ENCODE data around the gene FMN1. TPM values are rescaled to one million over a fixed set of nuclear protein-coding genes. Genes with fewer than 3 reads are reported as not detected.

FMN1 gene
- polyA plus RNA-seq, 1 donor from 2014 or later = 0.40 TPM

GRCh38 chr15:33201491-33202231 lies 7.1 kb upstream of the FMN1 start:
- Histone ChIP-seq H2AFZ (ENCODE audit: low read depth, low read length) (no peak overlapping the region), H3K4me3 (ENCODE audit: low read length) (no peak overlapping the region), H3K4me2 (ENCODE audit: low read length) (no peak overlapping the region), H3K9ac (ENCODE audit: low read length) (peak overlapping the region; percentile 24), H3K9me3 (ENCODE audit: low read length) (no peaks in the 10 kb centered on the region), H3F3A (ENCODE audit: insufficient read depth, low read length, poor library complexity, severe bottlenecking) (no peaks in the 10 kb centered on the region), H4K20me1 (ENCODE audit: insufficient read depth) (no peaks in the 10 kb centered on the region), H3K9me2 (ENCODE audit: insufficient read depth, low read length) (no peaks in the 10 kb centered on the region), H3K27ac (ENCODE audit: low read length) (peak overlapping the region; percentile 19), H3K36me3 (ENCODE audit: insufficient read depth, low read length) (no peaks in the 10 kb centered on the region), H3K79me2 (replicated peaks; ENCODE audit: insufficient read depth, low read length) (no peaks in the 10 kb centered on the region), H3K27me3 (ENCODE audit: insufficient read depth, low read depth, low read length) (no peaks in the 10 kb centered on the region)
- TF ChIP-seq MXI1 (conservative IDR thresholded peaks at IDR 0.05; ENCODE audit: poor library complexity, severe bottlenecking) (no peak), EZH2 (IDR thresholded peaks at IDR 0.05; ENCODE audit: borderline replicate concordance, insufficient read depth, low read length, poor library complexity, severe bottlenecking) (no peak), RAD21 (conservative IDR thresholded peaks at IDR 0.05) (no peak), EP300 (conservative IDR thresholded peaks at IDR 0.05; ENCODE audit: poor library complexity, severe bottlenecking) (no peak), TAF1 (IDR thresholded peaks at IDR 0.05; ENCODE audit: low read depth) (no peak), POLR2AphosphoS5 (IDR thresholded peaks at IDR 0.05) (no peak), SMC3 (conservative IDR thresholded peaks at IDR 0.05; ENCODE audit: poor library complexity) (no peak), CTCF (IDR thresholded peaks at IDR 0.05; ENCODE audit: poor library complexity, severe bottlenecking) (no peak), REST (IDR thresholded peaks at IDR 0.05; ENCODE audit: borderline replicate concordance) (no peak)

- H3K27me3 ChIP-seq (ENCODE audit: insufficient read depth, low read depth, low read length) = no peaks in the 10 kb centered on the region
- H2AFZ ChIP-seq (ENCODE audit: low read depth, low read length) = no peak overlapping the region
- no peaks in the 10 kb centered on the region for H3K79me2 ChIP-seq (replicated peaks; ENCODE audit: insufficient read depth, low read length)
- no peak overlapping the region for H3K4me3 ChIP-seq (ENCODE audit: low read length)
- H3K9ac ChIP-seq (ENCODE audit: low read length) = no peak overlapping the region
- no peaks in the 10 kb centered on the region for H4K20me1 ChIP-seq (ENCODE audit: insufficient read depth)
- H3K4me2 ChIP-seq (ENCODE audit: low read length) = no peak overlapping the region
- H3K27ac ChIP-seq (ENCODE audit: low read length) = no peak overlapping the region
- H3K9me2 ChIP-seq (ENCODE audit: insufficient read depth, low read length) = no peaks in the 10 kb centered on the region
- no peaks in the 10 kb centered on the region for H3K36me3 ChIP-seq (ENCODE audit: insufficient read depth, low read length)
- TF ChIP-seq EP300 (conservative IDR thresholded peaks at IDR 0.05; ENCODE audit: poor library complexity, severe bottlenecking) (no peak), POLR2AphosphoS5 (IDR thresholded peaks at IDR 0.05) (no peak), TAF1 (IDR thresholded peaks at IDR 0.05; ENCODE audit: low read depth) (no peak), RAD21 (conservative IDR thresholded peaks at IDR 0.05) (no peak), CTCF (IDR thresholded peaks at IDR 0.05; ENCODE audit: poor library complexity, severe bottlenecking) (no peak), SMC3 (conservative IDR thresholded peaks at IDR 0.05; ENCODE audit: poor library complexity) (no peak), EZH2 (IDR thresholded peaks at IDR 0.05; ENCODE audit: borderline replicate concordance, insufficient read depth, low read length, poor library complexity, severe bottlenecking) (no peak), REST (IDR thresholded peaks at IDR 0.05; ENCODE audit: borderline replicate concordance) (no peak), MXI1 (conservative IDR thresholded peaks at IDR 0.05; ENCODE audit: poor library complexity, severe bottlenecking) (no peak)
- H3F3A ChIP-seq (ENCODE audit: insufficient read depth, low read length, poor library complexity, severe bottlenecking) = no peaks in the 10 kb centered on the region
- H3K9me3 ChIP-seq (ENCODE audit: low read length) = no peaks in the 10 kb centered on the region
Observed at GRCh38 chr15:33200903-33201302, 6.4 kb upstream of the FMN1 start.
